Measurements from ENCODE around the gene CHPF2.

CHPF2 gene

GRCh38 chr7:151278949-151279348 is 46.7 kb downstream of the CHPF2 start:
- FAIRE-seq, result no peak

DNA sequence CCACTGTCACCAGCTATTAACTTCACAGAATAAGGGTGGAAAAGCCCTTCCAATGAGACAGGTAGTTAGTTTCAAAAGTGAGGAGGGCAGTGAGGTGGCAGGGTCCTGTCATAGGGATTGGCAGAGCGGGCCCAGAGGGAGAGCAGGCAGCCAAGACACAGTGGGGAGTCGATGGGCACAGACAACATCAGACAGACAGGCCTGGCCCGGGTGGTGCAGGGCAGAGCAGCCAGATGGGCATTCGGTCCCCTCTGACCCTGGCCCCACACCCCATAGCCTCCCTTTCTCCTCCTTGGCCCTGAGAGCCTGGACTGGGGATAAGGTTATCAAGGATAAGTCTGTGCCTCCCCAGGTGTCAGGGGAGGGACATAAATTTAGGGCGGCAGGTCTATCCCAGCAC is 47.6 kb downstream of the CHPF2 start:
- DNase-seq (ENCODE audit: extremely low spot score, insufficient read length, low read depth), result no peak
- no peak for FAIRE-seq

More at GRCh38 chr7:151278949-151279348, 46.7 kb downstream of the CHPF2 start:
- no peak for DNase-seq (ENCODE audit: extremely low spot score, insufficient read length, low read depth)

DNA sequence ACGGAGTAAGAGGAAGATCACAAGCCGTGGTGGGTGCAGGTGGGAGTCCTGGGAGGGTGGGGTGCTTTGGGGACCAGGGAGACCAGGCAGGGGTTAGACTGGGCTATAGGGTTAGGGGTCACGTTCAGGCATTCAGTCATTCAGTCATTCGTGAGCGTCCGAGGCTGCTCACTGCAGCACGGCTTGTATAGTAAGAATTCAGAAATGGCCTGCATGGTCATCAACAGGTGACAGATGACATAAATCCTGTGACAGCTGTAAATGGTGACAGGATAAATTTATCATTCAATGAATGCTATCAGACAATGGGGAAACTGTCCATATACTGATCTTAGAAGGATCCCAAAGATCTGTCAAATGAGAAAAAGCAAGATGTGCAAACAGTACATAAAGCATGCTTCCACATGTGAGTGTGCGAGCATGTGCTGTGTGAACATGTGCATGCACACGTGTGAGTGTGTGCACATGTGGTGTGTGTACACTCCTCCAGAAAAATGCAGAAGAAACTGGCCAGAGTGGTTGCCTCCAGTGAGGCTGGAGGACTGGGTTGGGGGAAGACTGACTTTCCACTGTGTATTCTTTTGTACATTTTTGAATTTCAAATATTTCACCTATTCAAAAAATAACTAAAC is 48.2 kb downstream of the CHPF2 start:
- FAIRE-seq, result no peak
- DNase-seq (ENCODE audit: extremely low spot score, insufficient read length, low read depth), result no peak

GRCh38 chr7:151281686-151282085 is 49.4 kb downstream of the CHPF2 start:
- DNase-seq (ENCODE audit: extremely low spot score, insufficient read length, low read depth) (no peak), FAIRE-seq (no peak)

- FAIRE-seq (no peak), DNase-seq (ENCODE audit: extremely low spot score, insufficient read length, low read depth) (no peak)
Observed at GRCh38 chr7:151282111-151282510, 49.8 kb downstream of the CHPF2 start.

DNA sequence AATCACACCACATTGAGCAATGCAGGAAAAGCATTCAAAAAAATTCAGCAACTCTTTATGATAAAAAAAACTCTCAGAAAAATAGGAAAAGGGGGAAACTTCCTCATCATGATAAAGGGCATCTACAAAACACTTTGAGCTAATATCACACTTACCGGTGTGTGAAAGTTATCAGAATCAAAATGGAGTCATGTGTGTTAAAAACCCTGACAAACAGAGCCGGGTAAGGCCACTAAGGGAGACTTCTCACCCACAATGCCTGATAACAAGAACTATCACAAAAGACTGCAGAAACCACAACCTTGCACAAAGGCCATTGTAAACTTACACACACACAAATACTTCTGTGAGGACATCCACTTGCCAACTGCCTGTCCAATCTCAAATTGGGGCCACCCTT is 51.0 kb downstream of the CHPF2 start:
- DNase-seq (ENCODE audit: extremely low spot score, insufficient read length, low read depth) (no peak), FAIRE-seq (no peak)

DNA sequence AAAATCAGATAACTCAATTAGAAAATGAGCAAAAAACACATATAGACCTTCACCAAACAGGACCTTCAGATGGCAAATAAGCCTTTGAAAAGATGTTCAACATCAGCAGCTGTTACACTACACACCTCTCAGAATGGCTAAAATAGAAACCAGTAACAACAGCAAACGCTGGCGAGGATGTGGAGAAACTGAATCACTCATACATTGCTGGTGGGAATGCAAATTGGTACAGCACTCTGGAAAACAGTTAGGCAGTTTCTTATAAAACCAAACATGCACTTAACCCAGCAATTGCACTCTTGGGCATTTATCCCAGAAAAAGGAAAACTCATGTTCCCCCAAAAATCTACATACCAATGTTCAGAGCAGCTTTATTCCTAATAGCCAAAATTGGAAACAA is 53.9 kb downstream of the CHPF2 start:
- FAIRE-seq, result no peak
- DNase-seq (ENCODE audit: extremely low spot score, insufficient read length, low read depth), result no peak

All from GM18507 (cell line).